NT2/D1 (cell line): ENCODE measurements around the gene CRKL.
A peak's percentile ranks its signal among the peaks of the same experiment; 100 is the strongest.

ENCODE experiments used
- DNase-seq: peaks from one replicate; pipeline ENCODE4 v3.0.0-alpha.2; 2011; ENCODE audit warnings: low read depth, low spot score
- H3K27me3 ChIP-seq: 2 replicates; pipeline ENCODE4 v1.6.0; 2011; ENCODE audit warnings: mild to moderate bottlenecking; ENCODE audit not compliant: insufficient read length, insufficient read depth
- H3K36me3 ChIP-seq: 2 replicates; pipeline ENCODE4 v1.6.1; 2011; ENCODE audit warnings: mild to moderate bottlenecking, low read length, mixed read lengths; ENCODE audit not compliant: insufficient read depth, insufficient read length
- H3K4me1 ChIP-seq: 2 replicates; pipeline ENCODE4 v1.5.1; 2011; ENCODE audit not compliant: insufficient read depth, insufficient read length
- H3K4me3 ChIP-seq: 2 replicates; pipeline ENCODE4 v1.5.1; 2011; ENCODE audit warnings: low read depth; ENCODE audit not compliant: insufficient read length
- H3K9ac ChIP-seq: 2 replicates; pipeline ENCODE4 v1.6.0; 2011; ENCODE audit warnings: low read depth; ENCODE audit not compliant: insufficient read length
- H3K9me3 ChIP-seq: 2 replicates; pipeline ENCODE4 v1.5.1; 2011; ENCODE audit warnings: mild to moderate bottlenecking, low read length; ENCODE audit not compliant: insufficient read depth
- SUZ12 ChIP-seq: IDR thresholded peaks from 2 replicates; pipeline ENCODE4 v1.6.1; 2011; ENCODE audit not compliant: insufficient read length, insufficient read depth; ENCODE audit errors: extremely low read depth
- YY1 ChIP-seq: IDR thresholded peaks from 2 replicates; pipeline ENCODE4 v1.6.1; 2011; ENCODE audit not compliant: insufficient read length, insufficient read depth
- ZNF274 ChIP-seq: IDR thresholded peaks from 2 replicates; pipeline ENCODE4 v1.6.1; 2011; ENCODE audit warnings: mild to moderate bottlenecking, low read depth, low read length

Gene CRKL

GRCh38 chr22:20916916-20917810 is at the start of gene CRKL:
Gene CRKL (plus strand): TSS chr22:20917407. CDS start chr22:20917935, 528 bp downstream.
- peaks cover 11% of the 10 kb centered on the region for H3K36me3 ChIP-seq

DNA sequence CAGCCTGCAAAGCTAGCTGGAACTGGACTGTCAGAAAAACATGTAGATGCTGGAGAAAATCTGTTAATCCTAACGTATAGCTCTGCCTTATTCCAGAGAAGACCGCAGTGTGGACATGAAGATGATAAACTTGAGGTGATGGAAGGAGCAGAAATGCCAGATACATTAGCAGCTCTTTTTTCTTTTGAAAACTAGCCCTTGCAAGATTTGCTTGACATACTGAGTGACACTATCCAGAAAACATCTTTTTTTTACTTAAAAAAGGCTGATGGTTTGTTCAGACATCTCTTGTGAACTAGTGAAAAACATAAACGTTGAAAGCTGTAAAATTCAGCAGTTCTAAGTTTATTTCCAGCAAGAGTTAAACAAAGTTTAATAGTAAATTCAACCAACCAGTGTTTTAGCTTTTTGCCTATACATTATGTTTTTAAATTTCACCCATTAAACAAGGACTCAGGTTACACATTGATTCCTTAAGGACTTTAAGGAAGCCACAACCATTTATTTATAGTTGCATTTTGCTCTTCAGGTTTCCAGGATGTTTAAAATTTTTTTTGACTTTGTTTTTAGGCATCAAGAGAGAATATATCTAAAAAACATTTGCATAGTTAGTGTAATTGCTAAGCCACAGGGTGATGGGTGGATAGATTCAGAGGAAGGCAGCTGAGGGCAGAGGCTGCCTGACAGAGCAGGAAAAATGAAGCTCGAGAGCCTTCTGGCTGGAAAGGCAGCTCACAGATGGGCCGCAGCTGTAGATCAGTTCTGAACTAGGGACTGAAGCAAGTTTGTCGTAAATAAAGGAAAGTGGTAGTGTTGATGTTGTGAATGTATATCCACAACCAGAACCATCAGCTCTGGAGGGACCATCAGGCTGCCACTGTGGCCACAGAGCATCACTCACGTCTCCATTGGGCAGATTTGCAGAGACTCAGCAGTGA is 48.9 kb upstream of the CRKL start:
- H3K9ac ChIP-seq: no peak overlapping the region
- TF ChIP-seq YY1: no peak
- TF ChIP-seq ZNF274: no peak
- no peak for TF ChIP-seq SUZ12
- DNase-seq: no peak

More at GRCh38 chr22:20916916-20917810, at the start of gene CRKL:
- peak within 1 kb of the TSS; percentile 91 for H3K4me3 ChIP-seq
- TF ChIP-seq SUZ12 (no peak), YY1 (peak; percentile 79)
- H3K9ac ChIP-seq: peak within 1 kb of the TSS; percentile 98
- no peaks in the 10 kb centered on the region for H3K9me3 ChIP-seq
- H3K4me1 ChIP-seq: no peaks in the 10 kb centered on the region
- H3K27me3 ChIP-seq: no peaks in the 10 kb centered on the region
- DNase-seq: peak; percentile 95

GRCh38 chr22:20869234-20869633 is 48.0 kb upstream of the CRKL start:
- TF ChIP-seq SUZ12: no peak
- TF ChIP-seq ZNF274: no peak
- TF ChIP-seq YY1: no peak
- no peak for DNase-seq
- H3K36me3 ChIP-seq: peaks cover 34% of the 10 kb centered on the region
- H3K27me3 ChIP-seq: no peaks in the 10 kb centered on the region
- H3K9me3 ChIP-seq: no peaks in the 10 kb centered on the region
- no peak overlapping the region for H3K4me3 ChIP-seq
- H3K9ac ChIP-seq: no peak overlapping the region
- H3K4me1 ChIP-seq: no peaks in the 10 kb centered on the region

More for the DNA sequence above, 48.9 kb upstream of the CRKL start:
- Histone ChIP-seq H3K4me1 (no peaks in the 10 kb centered on the region), H3K9me3 (no peaks in the 10 kb centered on the region), H3K27me3 (no peaks in the 10 kb centered on the region), H3K4me3 (no peak overlapping the region), H3K36me3 (peaks cover 34% of the 10 kb centered on the region)

GRCh38 chr22:20873214-20873613 is 44.0 kb upstream of the CRKL start:
- no peak for DNase-seq
- no peaks in the 10 kb centered on the region for H3K9me3 ChIP-seq
- no peak for TF ChIP-seq SUZ12
- no peak for TF ChIP-seq YY1
- no peak for TF ChIP-seq ZNF274

GRCh38 chr22:20875296-20875695 is 41.9 kb upstream of the CRKL start:
- Histone ChIP-seq H3K36me3 (peaks cover 22% of the 10 kb centered on the region), H3K4me3 (no peak overlapping the region), H3K9me3 (no peaks in the 10 kb centered on the region), H3K4me1 (no peaks in the 10 kb centered on the region), H3K27me3 (no peaks in the 10 kb centered on the region), H3K9ac (no peak overlapping the region)
- DNase-seq: no peak
- TF ChIP-seq YY1: no peak
- TF ChIP-seq SUZ12: no peak
- TF ChIP-seq ZNF274: no peak

More at GRCh38 chr22:20873214-20873613, 44.0 kb upstream of the CRKL start:
- H3K4me1 ChIP-seq: no peaks in the 10 kb centered on the region
- H3K4me3 ChIP-seq: no peak overlapping the region
- H3K36me3 ChIP-seq: peaks cover 25% of the 10 kb centered on the region
- no peaks in the 10 kb centered on the region for H3K27me3 ChIP-seq
- H3K9ac ChIP-seq: no peak overlapping the region

DNA sequence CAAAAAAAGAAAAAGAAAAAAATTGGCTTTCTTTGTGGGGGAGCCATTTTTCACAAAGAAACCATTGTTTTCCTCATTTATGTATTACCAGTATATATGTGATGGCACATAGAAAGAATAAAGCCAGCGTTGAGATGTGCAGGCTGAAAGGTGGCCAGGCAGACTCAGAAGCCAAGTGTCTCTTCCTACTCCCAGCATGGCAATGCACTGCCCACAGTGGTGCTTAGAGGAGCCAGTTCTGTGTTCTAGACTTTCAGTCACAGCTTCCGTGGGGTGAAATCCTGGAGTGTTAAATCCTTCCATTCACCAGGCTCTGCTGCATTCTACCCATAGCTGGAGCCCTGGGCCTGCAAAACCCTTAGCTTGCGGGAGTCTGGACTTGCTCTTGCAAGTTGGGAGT is 39.5 kb upstream of the CRKL start:
- H3K9ac ChIP-seq: no peak overlapping the region
- H3K36me3 ChIP-seq: peaks cover 29% of the 10 kb centered on the region
- no peaks in the 10 kb centered on the region for H3K9me3 ChIP-seq
- H3K4me1 ChIP-seq: no peaks in the 10 kb centered on the region
- no peak overlapping the region for H3K4me3 ChIP-seq
- DNase-seq: no peak
- no peaks in the 10 kb centered on the region for H3K27me3 ChIP-seq
- TF ChIP-seq YY1: no peak
- TF ChIP-seq SUZ12: no peak
- no peak for TF ChIP-seq ZNF274
